Measurements from ENCODE around the gene CBFB.
"Not testable (repeated sequence)": the region's sequence is repeated elsewhere in the genome, so short reads cannot be mapped to it uniquely, and the experiment has no call there.

Gene CBFB

DNA sequence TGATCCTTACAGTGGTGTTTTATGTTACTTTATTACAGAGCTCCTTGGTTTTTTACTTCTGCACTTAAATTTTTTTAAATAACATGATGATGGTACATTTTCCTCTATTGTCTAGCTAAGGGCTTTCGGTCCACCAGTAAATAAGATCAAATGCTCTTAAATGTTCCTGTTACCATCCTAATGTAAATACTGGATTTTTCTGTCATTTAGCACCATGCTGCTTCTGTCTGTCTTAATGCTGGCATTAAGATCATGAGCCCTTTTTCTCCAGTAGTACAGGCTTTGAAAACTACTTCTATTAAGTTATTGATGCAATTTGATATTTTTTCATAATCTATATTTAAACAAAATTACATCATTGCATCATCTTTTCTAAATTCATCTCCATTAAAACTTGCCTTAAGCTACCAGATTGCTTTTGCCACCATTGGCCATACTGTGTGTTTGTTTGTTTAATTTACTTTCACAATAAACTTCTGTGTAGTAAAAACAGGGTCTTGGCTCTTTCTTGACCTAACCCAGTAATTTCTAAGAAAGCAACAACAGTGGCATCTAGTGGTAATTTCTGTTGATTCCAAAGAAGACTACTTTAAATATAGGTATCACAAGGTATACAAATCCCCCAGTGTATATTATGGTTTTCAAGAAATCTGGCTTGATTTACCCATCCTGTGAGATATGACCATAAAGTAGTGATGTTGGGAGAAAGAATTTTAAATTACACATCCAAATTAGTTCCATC is 71.8 kb downstream of the CBFB start:
- peak; percentile 55 for DNase-seq

DNA sequence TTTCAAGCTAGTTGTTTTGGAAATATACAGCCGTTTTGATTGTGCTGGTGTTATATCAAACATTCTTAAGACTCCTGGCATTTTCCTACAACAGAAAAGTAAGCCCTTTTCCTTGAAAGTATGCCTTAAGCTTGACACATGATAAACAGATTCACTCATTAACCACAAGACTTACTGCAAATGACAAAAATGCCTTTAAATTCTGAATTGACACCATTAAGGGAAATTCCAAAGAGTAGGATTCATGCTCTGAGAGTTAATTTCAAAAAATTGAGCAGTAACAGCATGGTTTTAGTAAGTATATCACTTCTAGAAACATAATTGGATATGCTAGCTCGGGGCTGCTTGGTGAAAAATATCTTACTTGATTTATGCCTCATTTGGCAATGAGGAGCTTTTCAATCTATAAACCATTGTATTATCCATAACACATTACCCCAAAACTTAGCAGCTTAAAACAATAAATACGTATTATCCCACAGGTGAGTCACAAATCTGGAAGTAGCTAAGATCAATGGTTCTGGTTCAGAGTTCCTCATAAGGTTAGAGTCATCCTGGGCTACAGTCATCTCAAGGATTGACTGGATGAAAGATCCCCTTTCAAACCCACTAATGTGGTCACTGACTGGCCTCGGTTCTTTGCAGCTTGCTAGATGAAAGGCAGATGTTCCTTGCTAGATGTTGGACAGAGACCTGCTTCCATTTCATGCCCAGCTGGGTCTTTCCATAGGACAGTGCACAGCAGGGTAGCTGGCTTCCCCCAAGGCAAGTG is 72.5 kb downstream of the CBFB start:
- DNase-seq: no peak

GRCh38 chr16:67104061-67104460 is 75.1 kb downstream of the CBFB start:
- DNase-seq: peak; percentile 18

- DNase-seq: no peak
Measured at GRCh38 chr16:67104845-67105244, 75.9 kb downstream of the CBFB start.

- no peak for DNase-seq
Measured at GRCh38 chr16:67105246-67105645, 76.3 kb downstream of the CBFB start.

DNA sequence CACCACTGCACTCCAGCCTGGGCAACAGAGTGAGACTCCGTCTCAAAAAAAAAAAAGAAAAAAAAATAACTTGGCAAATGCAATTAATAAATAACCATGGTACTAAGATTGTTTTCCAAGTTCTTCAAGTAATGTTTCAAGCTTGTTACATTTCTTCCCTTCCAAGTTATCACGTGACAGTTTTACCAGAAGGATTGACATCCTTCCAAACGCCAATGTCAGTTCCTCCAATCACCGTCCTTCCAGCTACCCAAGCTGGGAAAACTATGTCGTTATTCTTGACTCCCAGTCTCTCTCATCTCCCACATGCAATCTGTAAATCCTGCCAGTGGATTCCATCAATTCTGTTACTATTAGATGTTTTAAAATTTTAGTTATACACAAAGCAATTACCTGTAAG is 76.9 kb downstream of the CBFB start:
- no peak for DNase-seq

GRCh38 chr16:67108489-67108888 is 79.5 kb downstream of the CBFB start:
- no peak for DNase-seq

- no peak for DNase-seq
Measured at GRCh38 chr16:67108931-67109406, 80.0 kb downstream of the CBFB start.

- peak; percentile 85 for DNase-seq
Measured at GRCh38 chr16:67109407-67110135, 80.6 kb downstream of the CBFB start, which contains the start of gene PHAF1. Gene PHAF1, plus strand, starts transcription at chr16:67109941. Its CDS starts 235 bp downstream, at chr16:67110176.

DNA sequence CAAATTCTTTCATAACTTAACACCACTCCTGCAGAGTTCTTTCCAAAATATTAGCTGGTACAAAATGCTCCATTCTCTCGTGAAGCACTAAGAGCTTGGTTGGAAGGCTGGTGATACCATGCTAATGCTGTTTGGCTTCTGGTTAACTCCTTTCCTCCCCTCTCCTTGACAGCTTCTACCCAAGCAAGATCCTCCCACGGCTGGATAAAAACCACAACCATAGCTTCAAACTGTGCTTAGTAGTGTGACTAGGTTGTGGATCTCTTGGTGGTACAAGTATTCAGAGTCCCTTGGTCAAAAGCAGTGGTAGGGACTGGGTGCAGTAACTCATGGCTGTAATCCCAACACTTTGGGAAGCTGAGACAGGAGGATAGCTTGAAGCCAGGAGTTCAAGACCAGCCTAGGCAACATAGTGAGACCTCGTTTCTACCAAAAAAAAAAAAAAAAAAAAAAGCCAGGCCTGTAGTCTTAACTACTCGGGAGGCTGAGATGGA is 83.0 kb downstream of the CBFB start:
- peak; percentile 5 for DNase-seq

- peak; percentile 30 for DNase-seq
Measured at GRCh38 chr16:67112591-67113399, 83.8 kb downstream of the CBFB start.

- no peak for DNase-seq
Measured at GRCh38 chr16:67114793-67115192, 85.8 kb downstream of the CBFB start.

GRCh38 chr16:67115639-67116038 is 86.7 kb downstream of the CBFB start:
- no peak for DNase-seq

DNA sequence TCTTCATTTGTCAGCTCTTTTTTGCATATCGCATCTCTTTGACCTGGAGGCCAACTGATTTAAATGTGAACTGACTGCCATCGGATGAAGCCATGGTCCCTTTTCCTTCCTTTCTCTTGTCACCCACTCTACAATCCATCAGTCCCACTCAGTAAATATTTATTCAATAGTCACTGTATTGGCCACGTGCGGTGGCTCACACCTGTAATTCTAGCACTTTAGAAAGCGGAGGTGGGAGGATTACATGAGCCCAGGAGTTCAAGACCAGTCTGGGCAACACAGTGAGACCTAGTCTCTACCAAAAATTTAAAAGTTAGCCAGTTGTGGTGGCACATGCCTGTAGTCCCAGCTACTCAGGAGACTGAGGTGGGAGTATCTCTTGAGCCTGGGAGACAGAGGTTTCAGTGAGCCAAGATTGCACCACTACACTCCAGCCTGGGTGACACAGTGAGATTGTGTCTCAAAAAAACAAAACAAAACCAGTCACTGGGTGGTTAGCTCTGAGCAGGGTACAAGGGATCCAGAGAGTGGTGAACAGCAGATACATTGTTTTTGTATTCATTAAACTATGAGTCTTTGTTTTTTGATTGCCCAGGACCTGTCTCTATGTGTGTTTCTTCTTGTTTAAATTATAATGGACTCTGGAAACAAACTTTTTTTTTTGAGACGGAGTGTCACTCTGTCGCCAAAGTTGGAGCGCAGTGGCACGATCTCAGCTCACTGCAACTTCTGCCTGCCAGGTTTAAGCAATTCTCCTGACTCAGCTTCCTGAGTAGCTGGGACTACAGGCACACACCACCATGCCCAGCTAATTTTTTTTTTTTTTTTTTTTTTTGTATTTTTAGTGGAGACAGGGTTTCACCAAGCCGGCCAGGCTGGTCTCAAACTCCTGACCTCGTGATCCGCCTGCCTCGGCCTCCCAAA is 87.7 kb downstream of the CBFB start:
- no peak for DNase-seq

DNA sequence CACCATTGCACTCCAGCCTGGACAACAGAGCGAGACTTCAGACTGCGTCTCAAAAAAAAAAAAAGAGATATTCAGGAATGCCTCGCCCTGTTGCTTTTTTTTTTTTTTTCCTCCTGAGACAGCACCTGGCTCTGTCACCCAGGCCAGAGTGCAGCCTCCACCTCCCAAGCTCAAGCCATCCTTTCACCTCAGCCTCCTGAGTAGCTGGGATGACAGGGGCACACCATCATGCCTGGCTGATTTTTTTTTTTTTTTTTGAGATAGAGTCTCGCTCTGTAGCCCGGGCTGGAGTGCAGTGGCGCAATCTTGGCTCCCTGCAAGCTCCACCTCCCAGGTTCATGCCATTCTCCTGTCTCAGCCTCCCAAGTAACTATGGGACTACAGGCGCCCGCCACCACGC is 88.8 kb downstream of the CBFB start:
- DNase-seq: no peak

DNA sequence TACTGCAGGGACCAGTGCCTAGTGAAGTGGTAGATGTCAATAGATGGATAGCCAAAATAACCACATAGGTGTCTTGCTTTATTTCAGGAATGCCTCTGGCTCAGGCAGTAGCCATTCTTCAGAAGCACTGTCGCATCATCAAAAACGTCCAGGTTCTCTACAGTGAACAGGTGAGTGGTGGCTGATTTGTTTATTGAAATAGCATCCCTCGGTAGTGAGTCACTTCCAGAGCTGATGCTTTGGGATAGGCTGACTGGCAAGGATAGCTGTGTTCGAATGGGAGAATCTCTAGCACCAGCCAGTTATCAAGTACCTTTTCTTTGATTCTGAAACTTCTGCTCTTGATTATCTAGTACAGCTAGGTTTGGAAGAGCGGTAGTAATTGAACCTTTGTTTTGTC is 91.1 kb downstream of the CBFB start:
- DNase-seq: no peak

DNA sequence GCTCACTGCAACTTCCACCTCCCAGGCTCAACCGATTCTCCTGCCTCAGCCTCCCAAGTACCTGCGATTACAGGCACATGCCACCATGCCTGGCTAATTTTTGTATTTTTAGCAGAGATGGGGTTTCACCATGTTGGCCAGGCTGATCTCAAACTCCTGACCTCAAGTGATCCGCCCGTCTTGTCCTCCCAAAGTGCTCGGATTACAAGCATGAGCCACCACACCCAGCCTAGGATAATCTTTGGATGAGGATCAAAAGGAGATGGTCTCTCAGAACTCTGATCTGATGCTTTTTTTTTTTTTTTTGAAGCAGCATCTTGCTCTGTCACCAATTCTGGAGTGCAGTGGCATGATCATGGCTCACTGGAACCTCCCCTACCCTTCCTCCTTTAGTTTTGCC is 93.8 kb downstream of the CBFB start:
- not testable (repeated sequence) for DNase-seq

- no peak for DNase-seq
Measured at GRCh38 chr16:67128417-67128816, 99.5 kb downstream of the CBFB start.

DNA sequence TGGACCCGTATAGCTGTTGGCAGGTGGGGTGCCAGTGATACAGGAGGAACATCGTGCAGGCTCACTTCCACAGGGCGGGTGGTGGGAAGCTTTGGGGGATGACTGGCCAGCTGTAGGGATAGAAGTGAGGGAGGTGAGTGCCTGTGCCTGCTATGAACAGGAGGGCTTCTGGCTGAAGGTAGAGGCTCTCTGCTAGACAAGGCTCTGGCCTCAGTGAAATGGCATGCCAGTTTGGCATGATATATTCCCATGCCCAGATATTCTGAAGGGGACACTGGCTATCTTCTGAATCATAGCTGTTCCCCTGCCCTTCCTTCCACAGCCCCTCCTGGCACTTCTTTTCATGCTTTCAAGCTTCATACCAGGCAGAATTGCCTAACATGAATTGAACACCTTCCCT is 99.9 kb downstream of the CBFB start:
- no peak for DNase-seq

GRCh38 chr16:67129422-67129821 is 100.5 kb downstream of the CBFB start:
- DNase-seq: no peak

- no peak for DNase-seq
Measured at GRCh38 chr16:67137605-67138004, 108.7 kb downstream of the CBFB start.

Measured in hematopoietic multipotent progenitor cell treated with erythropoietin and hydrocortisone succinate and interleukin-3 and kit ligand, for 8 days (in vitro differentiated cells).